ENCODE measurements around the gene TSPO2.

TSPO2 gene

GRCh38 chr6:41056768-41057490, 14.7 kb downstream of the TSPO2 start:
- H3K9me2 ChIP-seq (replicated peaks; ENCODE audit: control insufficient read depth, low read length): no peaks in the 10 kb centered on the region
- no peaks in the 10 kb centered on the region for H4K20me1 ChIP-seq (ENCODE audit: control insufficient read depth, insufficient read depth, low read depth, low read length)
- no peaks in the 10 kb centered on the region for H3K79me2 ChIP-seq (ENCODE audit: control insufficient read depth, low read length)
- TF ChIP-seq, protein P1, sequence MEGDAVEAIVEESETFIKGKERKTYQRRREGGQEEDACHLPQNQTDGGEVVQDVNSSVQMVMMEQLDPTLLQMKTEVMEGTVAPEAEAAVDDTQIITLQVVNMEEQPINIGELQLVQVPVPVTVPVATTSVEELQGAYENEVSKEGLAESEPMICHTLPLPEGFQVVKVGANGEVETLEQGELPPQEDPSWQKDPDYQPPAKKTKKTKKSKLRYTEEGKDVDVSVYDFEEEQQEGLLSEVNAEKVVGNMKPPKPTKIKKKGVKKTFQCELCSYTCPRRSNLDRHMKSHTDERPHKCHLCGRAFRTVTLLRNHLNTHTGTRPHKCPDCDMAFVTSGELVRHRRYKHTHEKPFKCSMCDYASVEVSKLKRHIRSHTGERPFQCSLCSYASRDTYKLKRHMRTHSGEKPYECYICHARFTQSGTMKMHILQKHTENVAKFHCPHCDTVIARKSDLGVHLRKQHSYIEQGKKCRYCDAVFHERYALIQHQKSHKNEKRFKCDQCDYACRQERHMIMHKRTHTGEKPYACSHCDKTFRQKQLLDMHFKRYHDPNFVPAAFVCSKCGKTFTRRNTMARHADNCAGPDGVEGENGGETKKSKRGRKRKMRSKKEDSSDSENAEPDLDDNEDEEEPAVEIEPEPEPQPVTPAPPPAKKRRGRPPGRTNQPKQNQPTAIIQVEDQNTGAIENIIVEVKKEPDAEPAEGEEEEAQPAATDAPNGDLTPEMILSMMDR (IDR thresholded peaks at IDR 0.05; ENCODE audit: low read depth, low read length, poor library complexity, severe bottlenecking): no peak
- TF ChIP-seq EZH2phosphoT487 (IDR thresholded peaks at IDR 0.05; ENCODE audit: borderline replicate concordance, low read length): no peak
- H3F3A ChIP-seq (ENCODE audit: control insufficient read depth, insufficient read depth): no peaks in the 10 kb centered on the region
- no peak overlapping the region for H3K27ac ChIP-seq (ENCODE audit: low read depth, low read length)
- no peaks in the 10 kb centered on the region for H3K36me3 ChIP-seq (ENCODE audit: control insufficient read depth, low read length)
- H3K4me3 ChIP-seq (ENCODE audit: low read length): no peak overlapping the region
- no peaks in the 10 kb centered on the region for H3K9me3 ChIP-seq (ENCODE audit: control insufficient read depth, insufficient read depth, low read length)
- H3K4me1 ChIP-seq (ENCODE audit: control insufficient read depth, low read length): peaks cover 23% of the 10 kb centered on the region
- no peaks in the 10 kb centered on the region for H3K27me3 ChIP-seq (ENCODE audit: control insufficient read depth, low read length)
- H3K4me2 ChIP-seq (ENCODE audit: low read length): no peak overlapping the region

- H3K27me3 ChIP-seq (ENCODE audit: control insufficient read depth, low read length): no peaks in the 10 kb centered on the region
- no peaks in the 10 kb centered on the region for H3K9me2 ChIP-seq (replicated peaks; ENCODE audit: control insufficient read depth, low read length)
- peaks cover 14% of the 10 kb centered on the region for H3K4me1 ChIP-seq (ENCODE audit: control insufficient read depth, low read length)
- no peaks in the 10 kb centered on the region for H3K9me3 ChIP-seq (ENCODE audit: control insufficient read depth, insufficient read depth, low read length)
- H3K36me3 ChIP-seq (ENCODE audit: control insufficient read depth, low read length): peaks cover under 1% of the 10 kb centered on the region
- no peak overlapping the region for H3K27ac ChIP-seq (ENCODE audit: low read depth, low read length)
- no peaks in the 10 kb centered on the region for H3F3A ChIP-seq (ENCODE audit: control insufficient read depth, insufficient read depth)
- no peak overlapping the region for H3K4me3 ChIP-seq (ENCODE audit: low read length)
- H3K4me2 ChIP-seq (ENCODE audit: low read length): no peak overlapping the region
- H4K20me1 ChIP-seq (ENCODE audit: control insufficient read depth, insufficient read depth, low read depth, low read length): no peaks in the 10 kb centered on the region
- no peaks in the 10 kb centered on the region for H3K79me2 ChIP-seq (ENCODE audit: control insufficient read depth, low read length)
- TF ChIP-seq, protein P1 (IDR thresholded peaks at IDR 0.05; ENCODE audit: low read depth, low read length, poor library complexity, severe bottlenecking): no peak
- no peak for TF ChIP-seq EZH2phosphoT487 (IDR thresholded peaks at IDR 0.05; ENCODE audit: borderline replicate concordance, low read length)
Measured at GRCh38 chr6:41058783-41059181, 16.5 kb downstream of the TSPO2 start.

GRCh38 chr6:41059556-41059955, 17.3 kb downstream of the TSPO2 start:
- H3K27me3 ChIP-seq (ENCODE audit: control insufficient read depth, low read length): no peaks in the 10 kb centered on the region
- no peaks in the 10 kb centered on the region for H3K79me2 ChIP-seq (ENCODE audit: control insufficient read depth, low read length)
- TF ChIP-seq, protein P1 (IDR thresholded peaks at IDR 0.05; ENCODE audit: low read depth, low read length, poor library complexity, severe bottlenecking): no peak
- TF ChIP-seq EZH2phosphoT487 (IDR thresholded peaks at IDR 0.05; ENCODE audit: borderline replicate concordance, low read length): no peak
- no peak overlapping the region for H3K27ac ChIP-seq (ENCODE audit: low read depth, low read length)
- no peaks in the 10 kb centered on the region for H4K20me1 ChIP-seq (ENCODE audit: control insufficient read depth, insufficient read depth, low read depth, low read length)
- H3K4me2 ChIP-seq (ENCODE audit: low read length): no peak overlapping the region
- H3K4me1 ChIP-seq (ENCODE audit: control insufficient read depth, low read length): peaks cover 14% of the 10 kb centered on the region
- H3K36me3 ChIP-seq (ENCODE audit: control insufficient read depth, low read length): peaks cover 8% of the 10 kb centered on the region
- H3K9me2 ChIP-seq (replicated peaks; ENCODE audit: control insufficient read depth, low read length): no peaks in the 10 kb centered on the region
- H3K9me3 ChIP-seq (ENCODE audit: control insufficient read depth, insufficient read depth, low read length): no peaks in the 10 kb centered on the region
- no peak overlapping the region for H3K4me3 ChIP-seq (ENCODE audit: low read length)
- H3F3A ChIP-seq (ENCODE audit: control insufficient read depth, insufficient read depth): no peaks in the 10 kb centered on the region

All from DOHH2 (cell line).